Endothelial cell of umbilical vein (primary cell): ENCODE results near the gene CLBA1.

Experiments
- EZH2 ChIP-seq: IDR thresholded peaks from 2 replicates; pipeline ENCODE4 v1.6.1; 2012; ENCODE audit warnings: borderline replicate concordance, low read depth, mild to moderate bottlenecking, moderate library complexity, low read length, inconsistent platforms; ENCODE audit not compliant: severe bottlenecking
- JUN ChIP-seq: IDR thresholded peaks from 2 replicates; pipeline ENCODE4 v1.6.1; 2011; ENCODE audit warnings: borderline replicate concordance, low read depth; ENCODE audit not compliant: insufficient read length, insufficient read depth
- MAX ChIP-seq: IDR thresholded peaks from 2 replicates; pipeline ENCODE4 v1.6.1; 2011; ENCODE audit not compliant: insufficient read depth, insufficient read length
- POLR2A ChIP-seq: IDR thresholded peaks from 2 replicates; pipeline ENCODE4 v1.6.1; 2012; ENCODE audit warnings: low read depth, mild to moderate bottlenecking, control low read depth, low read length
- POLR2AphosphoS5 ChIP-seq: IDR thresholded peaks from 2 replicates; pipeline ENCODE4 v1.6.1; 2012; ENCODE audit warnings: low read depth, mild to moderate bottlenecking, control low read depth, low read length, moderate library complexity; ENCODE audit not compliant: insufficient read depth
- TF ChIP-seq, protein P1 (sequence below), 2 donors: IDR thresholded peaks; 1 replicate in 1 of 2; 2 replicates in 1 of 2; pipeline ENCODE4 v1.5.1; 2011; ENCODE audit warnings: low read length in 2 of 2, mild to moderate bottlenecking in 2 of 2, moderate library complexity in 2 of 2, control low read depth in 1 of 2, inconsistent platforms in 1 of 2, low read depth in 1 of 2; ENCODE audit not compliant: insufficient read depth in 1 of 2; ENCODE audit errors: extremely low read depth in 1 of 2

DNA sequence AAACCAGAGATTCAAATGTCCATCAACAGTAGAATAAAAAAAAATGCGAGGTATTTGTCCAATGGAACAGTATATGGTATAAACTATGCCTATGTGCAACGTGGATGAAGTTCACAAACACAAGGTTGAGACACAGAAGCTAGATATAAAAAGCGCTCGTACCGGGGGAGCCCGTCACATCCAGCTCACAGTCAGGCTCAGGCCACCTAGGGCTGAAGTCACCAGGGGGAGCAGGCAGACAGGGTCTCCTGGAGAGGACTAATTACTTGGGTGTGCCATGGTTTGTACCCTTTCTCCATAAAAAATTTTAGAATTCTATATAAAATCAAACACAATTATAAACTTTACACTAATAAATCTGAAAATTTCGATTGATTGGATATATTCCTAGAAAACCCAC lies 21.0 kb upstream of the CLBA1 start:
- TF ChIP-seq JUN: no peak
- no peak for TF ChIP-seq POLR2A
- TF ChIP-seq, protein P1, sequence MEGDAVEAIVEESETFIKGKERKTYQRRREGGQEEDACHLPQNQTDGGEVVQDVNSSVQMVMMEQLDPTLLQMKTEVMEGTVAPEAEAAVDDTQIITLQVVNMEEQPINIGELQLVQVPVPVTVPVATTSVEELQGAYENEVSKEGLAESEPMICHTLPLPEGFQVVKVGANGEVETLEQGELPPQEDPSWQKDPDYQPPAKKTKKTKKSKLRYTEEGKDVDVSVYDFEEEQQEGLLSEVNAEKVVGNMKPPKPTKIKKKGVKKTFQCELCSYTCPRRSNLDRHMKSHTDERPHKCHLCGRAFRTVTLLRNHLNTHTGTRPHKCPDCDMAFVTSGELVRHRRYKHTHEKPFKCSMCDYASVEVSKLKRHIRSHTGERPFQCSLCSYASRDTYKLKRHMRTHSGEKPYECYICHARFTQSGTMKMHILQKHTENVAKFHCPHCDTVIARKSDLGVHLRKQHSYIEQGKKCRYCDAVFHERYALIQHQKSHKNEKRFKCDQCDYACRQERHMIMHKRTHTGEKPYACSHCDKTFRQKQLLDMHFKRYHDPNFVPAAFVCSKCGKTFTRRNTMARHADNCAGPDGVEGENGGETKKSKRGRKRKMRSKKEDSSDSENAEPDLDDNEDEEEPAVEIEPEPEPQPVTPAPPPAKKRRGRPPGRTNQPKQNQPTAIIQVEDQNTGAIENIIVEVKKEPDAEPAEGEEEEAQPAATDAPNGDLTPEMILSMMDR (IDR thresholded peaks at IDR 0.05; ENCODE audit: extremely low read depth in 1 of 2, insufficient read depth in 1 of 2, low read depth in 1 of 2, low read length in 2 of 2): no peak
- no peak for TF ChIP-seq POLR2AphosphoS5
- no peak for TF ChIP-seq EZH2
- no peak for TF ChIP-seq MAX
